ENCODE results near the gene FHL2.

FHL2 gene

GRCh38 chr2:105400138-105400540, 1.3 kb upstream of the FHL2 start:
- no peak overlapping the region for H3K4me2 ChIP-seq (ENCODE audit: low read length)
- peaks cover 19% of the 10 kb centered on the region for H3K27me3 ChIP-seq (ENCODE audit: control insufficient read depth, low read length)
- no peaks in the 10 kb centered on the region for H3K4me1 ChIP-seq (ENCODE audit: control insufficient read depth, low read length)
- H3K4me3 ChIP-seq (ENCODE audit: low read length): no peak overlapping the region
- H4K20me1 ChIP-seq (ENCODE audit: control insufficient read depth, insufficient read depth, low read depth, low read length): no peaks in the 10 kb centered on the region
- no peaks in the 10 kb centered on the region for H3K9me3 ChIP-seq (ENCODE audit: control insufficient read depth, insufficient read depth, low read length)
- H3K79me2 ChIP-seq (ENCODE audit: control insufficient read depth, low read length): no peaks in the 10 kb centered on the region
- no peak for TF ChIP-seq CTCF (IDR thresholded peaks at IDR 0.05; ENCODE audit: low read depth, low read length, poor library complexity, severe bottlenecking)
- no peak for TF ChIP-seq EZH2phosphoT487 (IDR thresholded peaks at IDR 0.05; ENCODE audit: borderline replicate concordance, low read length)
- no peaks in the 10 kb centered on the region for H3K9me2 ChIP-seq (replicated peaks; ENCODE audit: control insufficient read depth, low read length)
- no peaks in the 10 kb centered on the region for H3F3A ChIP-seq (ENCODE audit: control insufficient read depth, insufficient read depth)
- no peaks in the 10 kb centered on the region for H3K36me3 ChIP-seq (ENCODE audit: control insufficient read depth, low read length)
- no peak overlapping the region for H3K27ac ChIP-seq (ENCODE audit: low read depth, low read length)

DNA sequence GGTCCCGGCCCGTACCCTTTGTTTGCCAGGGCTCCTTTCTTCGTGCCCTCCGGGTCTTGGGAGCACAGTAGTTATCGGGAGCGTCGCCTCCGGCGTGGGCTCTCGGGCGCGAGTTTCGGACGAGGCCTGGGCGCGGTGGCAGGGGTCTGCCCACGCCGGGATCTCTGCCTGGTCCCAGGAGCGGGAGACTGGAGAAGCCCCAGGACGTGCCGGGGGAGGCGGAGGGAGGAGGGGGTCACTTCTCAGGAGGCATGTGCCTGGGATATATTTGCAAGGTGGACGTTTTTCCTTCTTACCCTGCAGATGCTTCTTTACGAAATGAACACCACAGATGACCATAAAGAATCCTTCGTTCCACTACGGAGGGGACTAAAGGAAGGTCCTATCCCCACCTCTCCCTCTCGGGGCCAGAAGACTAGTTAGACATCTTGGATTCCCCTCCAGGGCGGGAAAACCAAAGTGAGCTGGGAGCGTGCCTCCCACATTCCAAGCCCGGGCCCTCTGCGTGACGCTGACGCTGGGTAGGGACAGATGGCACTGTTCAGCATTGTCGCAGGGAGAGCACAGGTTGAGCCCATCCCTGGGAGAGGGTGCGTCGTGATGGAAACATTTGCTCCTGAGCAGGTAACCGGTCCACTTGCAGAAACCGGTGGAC, 483 bp upstream of the FHL2 start:
- Histone ChIP-seq H3K27me3 (ENCODE audit: control insufficient read depth, low read length) (peaks cover 19% of the 10 kb centered on the region), H3K9me3 (ENCODE audit: control insufficient read depth, insufficient read depth, low read length) (no peaks in the 10 kb centered on the region), H3K36me3 (ENCODE audit: control insufficient read depth, low read length) (no peaks in the 10 kb centered on the region), H3K4me1 (ENCODE audit: control insufficient read depth, low read length) (no peaks in the 10 kb centered on the region), H3K79me2 (ENCODE audit: control insufficient read depth, low read length) (no peaks in the 10 kb centered on the region), H3K4me3 (ENCODE audit: low read length) (no peak overlapping the region), H3K9me2 (replicated peaks; ENCODE audit: control insufficient read depth, low read length) (no peaks in the 10 kb centered on the region), H4K20me1 (ENCODE audit: control insufficient read depth, insufficient read depth, low read depth, low read length) (no peaks in the 10 kb centered on the region), H3K4me2 (ENCODE audit: low read length) (no peak overlapping the region), H3F3A (ENCODE audit: control insufficient read depth, insufficient read depth) (no peaks in the 10 kb centered on the region), H3K27ac (ENCODE audit: low read depth, low read length) (no peak overlapping the region)
- TF ChIP-seq CTCF (IDR thresholded peaks at IDR 0.05; ENCODE audit: low read depth, low read length, poor library complexity, severe bottlenecking): no peak
- no peak for TF ChIP-seq EZH2phosphoT487 (IDR thresholded peaks at IDR 0.05; ENCODE audit: borderline replicate concordance, low read length)

GRCh38 chr2:105397953-105398335, 907 bp downstream of the FHL2 start:
- Histone ChIP-seq H3K27ac (ENCODE audit: low read depth, low read length) (no peak overlapping the region), H3K36me3 (ENCODE audit: control insufficient read depth, low read length) (no peaks in the 10 kb centered on the region), H3K9me3 (ENCODE audit: control insufficient read depth, insufficient read depth, low read length) (no peaks in the 10 kb centered on the region), H3K27me3 (ENCODE audit: control insufficient read depth, low read length) (peaks cover 15% of the 10 kb centered on the region), H3K9me2 (replicated peaks; ENCODE audit: control insufficient read depth, low read length) (no peaks in the 10 kb centered on the region), H3F3A (ENCODE audit: control insufficient read depth, insufficient read depth) (no peaks in the 10 kb centered on the region), H3K79me2 (ENCODE audit: control insufficient read depth, low read length) (no peaks in the 10 kb centered on the region), H4K20me1 (ENCODE audit: control insufficient read depth, insufficient read depth, low read depth, low read length) (no peaks in the 10 kb centered on the region), H3K4me2 (ENCODE audit: low read length) (no peak overlapping the region), H3K4me3 (ENCODE audit: low read length) (no peak overlapping the region), H3K4me1 (ENCODE audit: control insufficient read depth, low read length) (no peaks in the 10 kb centered on the region)
- TF ChIP-seq EZH2phosphoT487 (IDR thresholded peaks at IDR 0.05; ENCODE audit: borderline replicate concordance, low read length): peak; percentile 62; the same call in 1 of the 2 replicates
- TF ChIP-seq CTCF (IDR thresholded peaks at IDR 0.05; ENCODE audit: low read depth, low read length, poor library complexity, severe bottlenecking): no peak

All from DOHH2 (cell line).